HCT116 (cell line): ENCODE results near the gene FNDC3B. TPM values are rescaled to one million over a fixed set of nuclear protein-coding genes. Genes with fewer than 3 reads are reported as not detected.

Experiments used
- ATAC-seq: fragments of 200-7000 bp; cut with Tn5 transposase; 2 replicates; pipeline ENCODE4 v1.9.1; 2020; ENCODE audit warnings: mild to moderate bottlenecking, moderate library complexity
- BruUV-seq: library from RNA; stranded (reverse); fragments of 400-500 nt; replicated peaks from 2 replicates; lab custom pipeline; 2021; lab: Mats Ljungman, UMichigan
- CTCF ChIA-PET: fragments of 300-600 bp; sonication (Branson Sonifier 250); formaldehyde crosslinking; loops from one replicate; lab custom pipeline; 2021; ENCODE audit warnings: antibody characterized with exemption; lab: Charles Lee
- POLR2A ChIA-PET: fragments of 300-600, 350-600 bp; sonication (Branson Sonifier 250); formaldehyde crosslinking; loops from one replicate; lab custom pipeline; 2021; ENCODE audit warnings: antibody characterized with exemption; lab: Charles Lee
- RAD21 ChIA-PET, 2 experiments: fragments of 300-600 bp; sonication (Branson Sonifier 250); formaldehyde crosslinking; loops; one replicate each; lab custom pipeline; 2023; ENCODE audit warnings: low total read pairs in 2 of 2; ENCODE audit not compliant: uncharacterized antibody in 2 of 2, unreplicated experiment in 2 of 2, low non-redundant PET in 1 of 2; lab: Charles Lee
- DNase-seq: peaks from one replicate; pipeline ENCODE4 v3.0.0-alpha.2; 2010; ENCODE audit warnings: low read depth, low spot score
- H2AFZ ChIP-seq: fragments of 200-600 bp; shearing (Covaris generic), sonication (generic); 2 replicates; pipeline ENCODE4 v1.6.1; 2017; ENCODE audit warnings: low read depth, mixed run types, mixed read lengths, antibody characterized with exemption, low read length; ENCODE audit not compliant: poor library complexity, severe bottlenecking
- H3K27ac ChIP-seq: 2 replicates; pipeline ENCODE4 v1.5.1; 2012; ENCODE audit warnings: low read depth, low read length
- H3K27me3 ChIP-seq: fragments of 200-600 bp; sonication (generic); 2 replicates; pipeline ENCODE4 v1.6.1; 2016; ENCODE audit warnings: mixed run types, low read length, mixed read lengths; ENCODE audit not compliant: insufficient read depth
- H3K36me3 ChIP-seq, 2 experiments: fragments of 200-500 bp in 1 of 2; fragments of 200-600 bp in 1 of 2; sonication (Bioruptor generic) in 1 of 2; sonication (generic) in 1 of 2; 2 replicates each; pipeline versions ENCODE4 v1.5.1 to v1.6.1; 2014 to 2016; ENCODE audit warnings: low read length in 2 of 2, inconsistent platforms in 1 of 2, mixed read lengths in 1 of 2, mixed run types in 1 of 2; ENCODE audit not compliant: insufficient read depth in 2 of 2, control insufficient read depth in 1 of 2
- H3K4me1 ChIP-seq, 2 experiments: fragments of 200-600 bp in 1 of 2; sonication (generic) in 1 of 2; 2 replicates each; pipeline versions ENCODE4 v1.5.1 to v1.6.1; 2012 to 2017; ENCODE audit warnings: low read length in 2 of 2, inconsistent platforms in 1 of 2, mild to moderate bottlenecking in 1 of 2, mixed read lengths in 1 of 2, mixed run types in 1 of 2, moderate library complexity in 1 of 2; ENCODE audit not compliant: insufficient read depth in 2 of 2, control insufficient read depth in 1 of 2
- H3K4me2 ChIP-seq: fragments of 200-600 bp; sonication (generic); 2 replicates; pipeline ENCODE4 v1.6.1; 2017; ENCODE audit warnings: mixed run types, low read length, mixed read lengths
- H3K4me3 ChIP-seq, 2 experiments: fragments of 200-600 bp in 1 of 2; sonication (generic) in 1 of 2; replicated peaks in 1 of 2; 2 replicates each; pipeline ENCODE4 v1.5.1; 2011 to 2016; ENCODE audit warnings: low read length in 2 of 2, control low read depth in 1 of 2, low read depth in 1 of 2, mild to moderate bottlenecking in 1 of 2, mixed read lengths in 1 of 2, mixed run types in 1 of 2
- H3K79me2 ChIP-seq: fragments of 200-600 bp; sonication (generic); 2 replicates; pipeline ENCODE4 v1.6.1; 2017; ENCODE audit warnings: mild to moderate bottlenecking, mixed run types, low read length, moderate library complexity, mixed read lengths; ENCODE audit not compliant: insufficient read depth
- H3K9ac ChIP-seq: fragments of 200-600 bp; sonication (generic); 2 replicates; pipeline ENCODE4 v1.6.1; 2016; ENCODE audit warnings: low read length, mixed read lengths
- H3K9me2 ChIP-seq: fragments of 200-600 bp; sonication (generic), shearing (Covaris generic); 2 replicates; pipeline ENCODE4 v1.6.1; 2017; ENCODE audit warnings: mixed run types, mild to moderate bottlenecking, moderate library complexity; ENCODE audit not compliant: insufficient read depth
- H3K9me3 ChIP-seq, 2 experiments: fragments of 200-500 bp in 1 of 2; fragments of 200-600 bp in 1 of 2; sonication (Bioruptor generic) in 1 of 2; sonication (generic) in 1 of 2; 2 replicates each; pipeline ENCODE4 v1.6.1; 2014 to 2017; ENCODE audit warnings: low read length in 2 of 2, mixed read lengths in 2 of 2, inconsistent platforms in 1 of 2, low read depth in 1 of 2, mild to moderate bottlenecking in 1 of 2, mixed run types in 1 of 2, moderate library complexity in 1 of 2; ENCODE audit not compliant: control insufficient read depth in 1 of 2, insufficient read depth in 1 of 2
- H4K20me1 ChIP-seq: fragments of 200-600 bp; sonication (generic), shearing (Covaris generic); 2 replicates; pipeline ENCODE4 v1.6.1; 2017; ENCODE audit warnings: mixed run types, mild to moderate bottlenecking, moderate library complexity; ENCODE audit not compliant: insufficient read depth
- CEBPB ChIP-seq: IDR thresholded peaks from 2 replicates; pipeline ENCODE4 v1.6.1; 2012; ENCODE audit warnings: low read depth
- CTCF ChIP-seq, 3 experiments: fragments of 200-600 bp in 1 of 3; sonication (generic) in 1 of 3; IDR thresholded peaks in 2 of 3; conservative IDR thresholded peaks in 1 of 3; 2 replicates each; pipeline ENCODE4 v1.5.1; 2012 to 2017; ENCODE audit warnings: low read depth in 2 of 3, low read length in 2 of 3, antibody characterized with exemption in 1 of 3, borderline replicate concordance in 1 of 3, control low read depth in 1 of 3, mild to moderate bottlenecking in 1 of 3, mixed read lengths in 1 of 3, mixed run types in 1 of 3, moderate library complexity in 1 of 3; ENCODE audit not compliant: insufficient read depth in 1 of 3
- ELF1 ChIP-seq: IDR thresholded peaks from 2 replicates; pipeline ENCODE4 v1.6.1; 2012; ENCODE audit warnings: low read depth, borderline replicate concordance
- EZH2 ChIP-seq: fragments of 200-600 bp; sonication (generic); IDR thresholded peaks from 2 replicates; pipeline ENCODE4 v1.6.1; 2017; ENCODE audit warnings: antibody characterized with exemption, mixed run types
- JUND ChIP-seq: IDR thresholded peaks from 2 replicates; pipeline ENCODE4 v1.6.1; 2012
- POLR2AphosphoS5 ChIP-seq: IDR thresholded peaks from 2 replicates; pipeline ENCODE4 v1.6.1; 2011; ENCODE audit warnings: mild to moderate bottlenecking, low read depth, low read length, moderate library complexity
- intact Hi-C: fragments of 100-400 bp; cut with micrococcal nuclease; formaldehyde crosslinking; loops from 2 replicates; pipeline ENCODE4 v1.10.0; 2022
- total RNA-seq: library from RNA; stranded (reverse); gene quantifications from one replicate; pipeline ENCODE4 v1.2.1, GENCODE V29; 2021; ENCODE audit not compliant: unreplicated experiment

The FNDC3B gene
- total RNA-seq, 1 experiment from 2014 or later, result 45.7 TPM

GRCh38 chr3:172321035-172321434 lies 281.7 kb downstream of the FNDC3B start:
- POLR2A ChIA-PET, result no interaction called here
- H3K4me3 ChIP-seq, result no peak overlapping the region
- no peaks in the 10 kb centered on the region for H3K9me3 ChIP-seq
- no peak for DNase-seq
- no peak overlapping the region for H3K4me2 ChIP-seq
- H4K20me1 ChIP-seq, result no peaks in the 10 kb centered on the region
- TF ChIP-seq POLR2AphosphoS5 (no peak), CTCF (IDR thresholded peaks at IDR 0.05 in 2 of 3, conservative IDR thresholded peaks at IDR 0.05 in 1 of 3; ENCODE audit: borderline replicate concordance in 1 of 3, insufficient read depth in 1 of 3, low read depth in 2 of 3, low read length in 2 of 3) (0 out of 6 replicates have a peak, but pooled peaks of 1 of the 3 experiments have one; percentile 2)
- no peak for ATAC-seq
- H3K27me3 ChIP-seq, result no peaks in the 10 kb centered on the region
- H3K9me2 ChIP-seq, result no peaks in the 10 kb centered on the region
- H3K79me2 ChIP-seq, result no peaks in the 10 kb centered on the region
- CTCF ChIA-PET, result interaction anchor here (2.1 kb wide), 1 partner anchor 11 kb away, joined by 11 read pairs; no protein-coding TSS in a partner anchor
- no peaks in the 10 kb centered on the region for H3K36me3 ChIP-seq
- no peak overlapping the region for H2AFZ ChIP-seq
- RAD21 ChIA-PET, result no interaction called here
- H3K9ac ChIP-seq, result no peak overlapping the region
- intact Hi-C loops, result no loop called here
- no peak overlapping the region for H3K27ac ChIP-seq
- peaks cover 17% of the 10 kb centered on the region in 2 experiments for H3K4me1 ChIP-seq
- BruUV-seq, result no TSS peak

GRCh38 chr3:172323894-172324610 lies 284.7 kb downstream of the FNDC3B start:
- Histone ChIP-seq H3K27me3 (no peaks in the 10 kb centered on the region), H3K4me1 (no peaks in the 10 kb centered on the region), H3K9ac (no peak overlapping the region), H4K20me1 (no peaks in the 10 kb centered on the region), H3K27ac (no peak overlapping the region), H3K9me3 (no peaks in the 10 kb centered on the region), H3K4me3 (no peak overlapping the region), H3K36me3 (no peaks in the 10 kb centered on the region), H3K9me2 (no peaks in the 10 kb centered on the region), H3K79me2 (no peaks in the 10 kb centered on the region), H3K4me2 (no peak overlapping the region), H2AFZ (no peak overlapping the region)
- ATAC-seq (no peak), DNase-seq (no peak)
- intact Hi-C loops, result no loop called here
- ChIA-PET CTCF (interaction anchor here (1.6 kb wide), 1 partner anchor 8 kb away, joined by 6 read pairs; no protein-coding TSS in a partner anchor), POLR2A (no interaction called here), RAD21 (no interaction called here)
- BruUV-seq, result no TSS peak
- no peak for TF ChIP-seq ELF1
- TF ChIP-seq EZH2, result no peak
- no peak for TF ChIP-seq JUND
- peak; percentile 87 for TF ChIP-seq CEBPB
